HG03460 (cell line): ENCODE results near the gene KCNB1.

Source experiments
- ATAC-seq: cut with Tn5 transposase; IDR thresholded peaks from one replicate; pipeline ENCODE4 v1.9.1; 2021; ENCODE audit not compliant: unreplicated experiment

Gene KCNB1

GRCh38 chr20:49392745-49393144 is 89.7 kb downstream of the KCNB1 start:
- no peak for ATAC-seq

DNA sequence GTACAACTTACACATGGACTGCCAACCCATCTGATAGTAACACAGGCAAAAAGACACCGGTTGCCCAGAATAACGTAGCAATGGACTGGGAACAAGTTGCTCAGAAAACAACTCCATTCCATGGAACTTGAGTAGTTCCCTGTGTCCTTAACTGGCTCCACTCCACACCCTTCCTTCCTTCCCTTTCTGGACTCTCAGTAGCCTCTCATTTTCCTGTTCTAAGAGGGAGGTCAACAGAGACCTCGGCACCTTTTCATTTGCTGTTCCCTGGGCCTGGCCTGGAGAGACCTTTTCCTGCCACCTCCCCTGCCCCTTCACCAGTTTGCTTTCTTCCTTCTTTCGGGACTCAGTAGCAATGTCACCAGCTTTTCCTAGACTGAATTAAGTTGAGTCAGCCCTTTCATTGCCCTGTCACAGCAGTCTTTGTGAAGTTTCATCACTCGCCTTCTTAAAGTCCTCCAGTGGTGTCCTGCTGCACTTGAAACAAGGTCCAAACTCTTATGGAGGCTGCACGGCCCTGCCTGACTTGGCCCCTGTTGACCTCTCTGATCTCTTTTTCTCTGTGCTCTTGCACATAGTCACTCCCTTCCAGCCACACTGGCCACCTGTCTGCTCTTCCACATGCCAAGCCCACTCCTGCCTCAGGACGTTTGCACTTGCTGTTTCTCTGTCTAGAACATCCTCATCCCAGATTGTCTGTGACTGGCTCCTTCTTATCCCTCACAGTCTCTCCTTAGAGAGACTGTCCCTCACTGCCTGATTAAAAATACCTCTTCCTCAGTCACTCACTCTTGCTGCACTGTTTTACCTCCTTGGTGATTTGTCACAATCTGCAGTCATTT is 90.8 kb downstream of the KCNB1 start:
- ATAC-seq: no peak

DNA sequence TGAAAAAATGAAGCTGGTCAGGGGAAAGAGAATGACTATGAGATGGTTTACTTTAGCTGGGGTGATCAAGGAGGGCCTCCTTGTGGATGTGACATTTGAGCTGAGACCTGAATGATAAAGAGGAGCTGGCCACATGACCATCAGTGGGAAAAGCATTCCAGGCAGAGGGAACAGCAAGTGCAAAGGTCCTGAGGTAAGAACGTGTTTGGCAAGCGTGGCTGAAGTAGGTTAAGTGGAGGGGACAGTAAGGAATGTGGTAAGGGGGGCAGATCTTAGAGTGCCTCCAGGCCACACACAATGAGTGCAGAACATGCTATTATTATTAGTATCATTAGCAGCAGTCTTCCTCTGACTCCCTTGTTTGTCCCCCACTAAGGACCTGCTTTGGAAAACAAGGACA is 92.6 kb downstream of the KCNB1 start:
- no peak for ATAC-seq

- no peak for ATAC-seq
Observed at GRCh38 chr20:49388744-49389143, 93.7 kb downstream of the KCNB1 start.

- no peak for ATAC-seq
Observed at GRCh38 chr20:49387581-49387939, 94.9 kb downstream of the KCNB1 start.

- no peak for ATAC-seq
Observed at GRCh38 chr20:49386848-49387580, 95.5 kb downstream of the KCNB1 start.

DNA sequence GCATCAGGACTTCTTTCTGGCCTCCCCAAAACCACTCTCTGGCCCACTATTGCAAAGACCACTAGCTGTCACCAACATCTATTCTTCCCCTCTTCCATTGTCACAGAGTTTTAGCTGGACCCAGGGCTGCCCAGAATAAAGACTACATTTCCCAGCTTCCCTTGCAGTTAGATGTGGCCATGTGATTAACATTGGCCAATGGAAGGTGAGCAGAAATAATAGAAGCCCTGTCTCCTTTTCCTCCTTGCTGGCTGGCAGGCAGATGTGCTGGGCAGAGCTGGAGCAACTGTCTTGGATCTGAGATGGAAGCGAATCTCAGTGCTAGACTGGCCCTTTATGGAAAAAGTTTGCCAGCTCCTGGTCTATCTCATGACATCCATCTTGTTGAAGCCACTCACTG is 97.0 kb downstream of the KCNB1 start:
- no peak for ATAC-seq

- ATAC-seq: no peak
Observed at GRCh38 chr20:49384437-49385434, 97.7 kb downstream of the KCNB1 start.

DNA sequence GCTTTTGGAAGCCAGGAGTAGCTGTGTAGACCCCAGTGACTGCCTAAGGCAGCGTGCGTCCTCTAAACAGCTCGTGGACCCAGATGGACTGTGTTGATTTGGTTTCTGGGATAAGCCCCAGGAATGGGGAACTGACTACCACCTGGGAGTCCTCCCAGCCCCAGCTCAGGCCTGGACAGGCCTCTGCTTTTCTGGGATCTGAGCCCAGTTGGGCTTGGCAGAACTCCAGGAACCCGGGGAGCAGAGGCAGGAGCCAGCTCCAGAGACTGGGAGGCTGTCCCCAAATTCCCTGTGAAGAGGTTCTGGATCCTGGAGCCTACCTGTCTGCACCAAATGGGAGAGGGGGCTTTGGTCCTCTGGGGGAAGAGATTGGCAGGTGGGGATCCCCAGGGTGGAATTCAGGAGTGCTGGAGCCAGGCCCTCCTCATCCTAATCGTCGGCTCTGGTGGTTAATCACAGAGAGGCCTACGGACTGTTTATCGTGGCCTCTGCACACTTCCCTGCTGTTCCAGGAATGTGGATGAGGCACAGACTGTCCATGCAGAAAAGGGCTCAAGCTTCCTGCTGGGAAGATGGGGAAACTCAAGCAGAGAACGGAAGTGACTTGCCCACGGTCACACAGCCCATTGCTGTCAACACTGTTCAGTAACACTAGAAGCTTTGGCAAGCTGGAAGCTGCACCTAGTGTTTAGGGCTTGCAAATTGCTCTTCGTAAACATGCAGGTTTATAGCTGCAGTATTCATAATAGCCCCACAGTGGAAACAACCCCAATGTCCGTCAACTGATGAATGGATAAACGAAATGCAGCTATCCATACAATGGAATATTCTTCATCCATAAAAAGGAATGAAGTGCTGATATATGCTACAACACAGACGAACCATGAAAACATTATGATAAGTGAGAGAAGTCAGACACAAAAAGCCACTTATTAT is 100.6 kb downstream of the KCNB1 start:
- no peak for ATAC-seq

DNA sequence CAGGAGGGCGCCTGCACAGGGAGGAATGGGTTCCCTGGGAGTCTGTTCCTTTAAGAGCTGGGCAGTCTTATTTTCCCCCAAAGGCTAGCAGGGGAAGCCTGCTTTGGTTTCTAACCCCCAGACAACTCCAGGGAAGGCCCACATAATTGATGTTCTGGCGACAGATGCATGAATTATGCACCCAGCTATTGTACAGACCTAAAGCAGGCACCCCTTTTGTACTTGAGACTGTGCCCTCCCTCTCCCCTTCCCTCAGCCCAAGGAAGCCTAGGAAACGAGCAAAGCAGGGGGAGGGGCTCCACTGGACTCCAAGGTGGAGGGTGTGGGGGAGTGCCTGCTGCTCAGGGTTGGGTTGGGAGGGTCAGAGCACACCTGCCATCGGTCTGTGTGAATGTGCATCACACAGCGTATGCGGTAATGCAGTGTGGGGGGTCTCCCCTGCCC is 102.1 kb downstream of the KCNB1 start:
- no peak for ATAC-seq

GRCh38 chr20:49379338-49379737 is 103.1 kb downstream of the KCNB1 start:
- no peak for ATAC-seq

- ATAC-seq: no peak
Observed at GRCh38 chr20:49377326-49377725, 105.1 kb downstream of the KCNB1 start.

DNA sequence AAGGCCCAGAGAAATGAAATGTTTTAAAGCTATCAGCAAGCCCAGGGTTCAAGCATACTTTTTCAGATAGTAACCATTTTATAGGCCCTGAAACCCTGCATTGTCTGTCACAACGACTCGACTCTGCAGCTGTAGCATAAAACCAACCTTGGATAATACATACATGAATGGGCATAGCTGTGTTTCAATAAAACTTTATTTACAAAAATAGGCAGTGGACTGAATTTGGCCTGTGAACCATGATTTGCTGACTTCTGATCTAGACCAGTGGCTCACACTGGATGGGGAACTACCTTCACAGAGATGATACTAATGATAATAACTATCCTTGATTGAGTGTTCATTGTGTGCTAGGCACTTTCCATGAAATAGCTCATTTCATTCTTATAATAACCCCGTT is 107.3 kb downstream of the KCNB1 start:
- ATAC-seq: no peak

DNA sequence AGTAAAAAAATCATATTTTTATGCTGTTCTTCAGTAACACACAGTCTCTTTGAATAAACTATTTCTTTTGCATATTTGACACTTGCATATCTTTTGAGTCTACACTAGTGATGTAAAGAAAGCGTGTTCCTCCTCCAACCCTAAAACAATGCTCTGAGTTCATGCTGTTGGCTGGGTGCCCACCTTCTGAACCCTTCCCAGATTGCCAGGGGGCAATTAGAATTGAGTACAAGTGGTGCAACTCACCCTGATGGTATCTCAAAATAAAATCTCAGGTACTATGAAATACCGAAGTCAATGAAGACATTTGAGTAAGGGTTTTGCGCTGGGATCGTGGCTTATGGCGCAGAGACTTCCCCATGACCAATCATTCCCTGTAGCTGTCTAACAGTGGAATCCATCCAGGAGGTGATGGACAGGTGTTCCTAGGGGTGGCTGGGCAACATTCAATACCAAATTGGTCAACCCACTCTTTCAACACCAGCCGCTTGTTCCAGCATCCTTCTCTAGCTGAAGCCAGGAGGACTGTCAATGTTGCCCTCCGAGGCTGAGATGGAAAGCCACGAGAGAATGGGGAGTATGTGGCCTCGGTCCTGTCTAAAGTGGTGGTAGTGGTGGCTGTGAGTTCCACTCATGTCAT is 110.3 kb downstream of the KCNB1 start:
- no peak for ATAC-seq

DNA sequence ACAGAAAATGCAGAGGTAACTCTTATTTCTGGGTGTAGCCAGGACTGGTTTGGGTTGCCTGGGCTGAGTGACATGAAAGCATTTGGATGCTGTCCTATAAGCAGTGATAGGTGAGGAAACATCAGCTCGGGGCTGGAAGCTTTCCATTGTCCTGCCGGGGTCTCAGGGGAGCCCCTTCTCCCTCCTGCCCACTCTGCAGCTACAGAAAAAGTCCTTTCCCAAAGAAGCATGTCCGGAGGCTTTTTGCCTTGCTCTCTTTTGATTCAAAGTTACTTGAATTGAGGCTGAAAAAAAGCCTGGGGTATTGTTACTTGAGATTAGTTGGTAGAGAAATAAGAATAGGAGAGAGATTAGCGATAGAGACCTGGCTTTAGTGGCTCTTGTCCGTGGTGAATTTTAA is 113.9 kb downstream of the KCNB1 start:
- no peak for ATAC-seq

GRCh38 chr20:49367113-49367512 is 115.4 kb downstream of the KCNB1 start:
- ATAC-seq: no peak

DNA sequence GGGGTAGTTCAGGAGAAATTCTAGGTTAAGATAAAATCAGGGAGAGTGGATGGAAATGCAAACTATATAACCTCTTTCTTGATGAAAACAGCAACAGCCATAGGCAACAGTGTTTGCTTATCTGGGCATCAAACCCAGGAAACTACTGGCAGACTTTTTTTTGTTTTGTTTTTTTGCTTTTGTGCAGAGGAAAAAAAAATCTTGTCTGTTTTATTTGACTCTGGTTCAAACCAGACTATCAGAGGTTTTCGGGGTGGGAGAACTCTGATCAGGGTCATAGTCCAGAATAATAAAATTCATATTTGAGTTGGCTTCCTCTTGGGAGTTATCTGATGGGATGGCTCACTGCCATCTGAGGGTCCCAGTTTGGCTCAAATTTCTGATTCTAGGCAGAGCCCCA is 115.8 kb downstream of the KCNB1 start:
- ATAC-seq: no peak

- no peak for ATAC-seq
Observed at GRCh38 chr20:49361862-49362660, 120.4 kb downstream of the KCNB1 start.
